ENCODE measurements around the gene EIF3I. TPM values are rescaled to one million over a fixed set of nuclear protein-coding genes. Genes with fewer than 3 reads are reported as not detected.

Gene EIF3I
- total RNA-seq, 1 donor from 2014 or later: 626 TPM

DNA sequence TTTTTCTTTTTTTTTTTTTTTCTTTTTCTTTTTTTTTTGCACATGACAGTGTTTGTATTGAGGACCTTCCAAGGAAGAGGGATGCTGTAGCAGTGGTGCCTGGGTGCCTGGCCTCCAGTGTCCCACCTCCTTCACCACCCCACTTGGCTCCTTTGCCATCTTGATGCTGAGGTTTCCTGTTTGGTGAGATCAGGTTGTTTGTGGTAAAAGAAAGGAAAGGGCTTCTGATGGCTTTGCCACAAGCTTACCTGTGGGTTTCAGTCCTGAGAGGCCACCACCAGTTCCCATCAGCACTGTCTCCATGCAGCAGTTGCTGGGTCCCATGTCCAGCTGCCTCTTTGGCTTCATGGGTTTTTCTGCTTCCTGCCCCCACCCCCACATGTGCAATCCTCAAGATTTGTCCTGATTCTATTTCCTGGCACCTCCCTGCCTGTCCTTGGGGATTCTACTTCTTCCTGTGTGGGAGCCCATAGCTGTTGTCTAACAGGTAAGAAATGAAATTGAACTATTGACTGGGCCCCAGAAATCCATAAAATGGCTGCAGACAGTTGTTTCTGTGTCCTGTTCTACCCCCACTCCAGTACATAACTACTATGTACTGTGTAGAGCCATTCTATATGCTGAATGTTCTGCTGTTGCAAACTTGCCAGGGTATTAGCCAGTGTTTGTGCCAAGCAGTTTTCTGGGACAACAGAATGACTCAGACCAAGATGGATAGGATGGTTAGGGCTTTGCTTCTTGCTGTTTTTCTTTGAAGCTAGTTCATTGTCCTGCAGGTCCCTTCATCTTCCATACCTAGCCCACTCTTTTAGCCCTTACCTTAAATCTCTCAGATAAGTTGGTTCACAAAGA, 26.0 kb upstream of the EIF3I start:
- peaks cover 33% of the 10 kb centered on the region for H3K36me3 ChIP-seq (ENCODE audit: control insufficient read depth, insufficient read depth, low read length)
- DNase-seq (ENCODE audit: low read depth): no peak
- FAIRE-seq: no peak

GRCh38 chr1:32197074-32197473, 25.1 kb upstream of the EIF3I start:
- Histone ChIP-seq H3K36me3 (ENCODE audit: control insufficient read depth, insufficient read depth, low read length) (peaks cover 30% of the 10 kb centered on the region), H3K4me3 (ENCODE audit: low read depth, low read length) (no peak overlapping the region), H3K27me3 (ENCODE audit: control insufficient read depth, insufficient read depth, low read length) (no peaks in the 10 kb centered on the region)
- TF ChIP-seq, protein P1, sequence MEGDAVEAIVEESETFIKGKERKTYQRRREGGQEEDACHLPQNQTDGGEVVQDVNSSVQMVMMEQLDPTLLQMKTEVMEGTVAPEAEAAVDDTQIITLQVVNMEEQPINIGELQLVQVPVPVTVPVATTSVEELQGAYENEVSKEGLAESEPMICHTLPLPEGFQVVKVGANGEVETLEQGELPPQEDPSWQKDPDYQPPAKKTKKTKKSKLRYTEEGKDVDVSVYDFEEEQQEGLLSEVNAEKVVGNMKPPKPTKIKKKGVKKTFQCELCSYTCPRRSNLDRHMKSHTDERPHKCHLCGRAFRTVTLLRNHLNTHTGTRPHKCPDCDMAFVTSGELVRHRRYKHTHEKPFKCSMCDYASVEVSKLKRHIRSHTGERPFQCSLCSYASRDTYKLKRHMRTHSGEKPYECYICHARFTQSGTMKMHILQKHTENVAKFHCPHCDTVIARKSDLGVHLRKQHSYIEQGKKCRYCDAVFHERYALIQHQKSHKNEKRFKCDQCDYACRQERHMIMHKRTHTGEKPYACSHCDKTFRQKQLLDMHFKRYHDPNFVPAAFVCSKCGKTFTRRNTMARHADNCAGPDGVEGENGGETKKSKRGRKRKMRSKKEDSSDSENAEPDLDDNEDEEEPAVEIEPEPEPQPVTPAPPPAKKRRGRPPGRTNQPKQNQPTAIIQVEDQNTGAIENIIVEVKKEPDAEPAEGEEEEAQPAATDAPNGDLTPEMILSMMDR (IDR thresholded peaks at IDR 0.05; ENCODE audit: insufficient read depth, low read length, severe bottlenecking): no peak
- FAIRE-seq (peak; percentile 32), DNase-seq (ENCODE audit: low read depth) (no peak)

More for the DNA sequence above, 26.0 kb upstream of the EIF3I start:
- H3K27me3 ChIP-seq (ENCODE audit: control insufficient read depth, insufficient read depth, low read length): no peaks in the 10 kb centered on the region
- TF ChIP-seq, protein P1 (IDR thresholded peaks at IDR 0.05; ENCODE audit: insufficient read depth, low read length, severe bottlenecking): no peak
- H3K4me3 ChIP-seq (ENCODE audit: low read depth, low read length): no peak overlapping the region

GRCh38 chr1:32197837-32198236, 24.4 kb upstream of the EIF3I start:
- FAIRE-seq (no peak), DNase-seq (ENCODE audit: low read depth) (no peak)
- TF ChIP-seq, protein P1 (IDR thresholded peaks at IDR 0.05; ENCODE audit: insufficient read depth, low read length, severe bottlenecking): no peak
- peaks cover 25% of the 10 kb centered on the region for H3K36me3 ChIP-seq (ENCODE audit: control insufficient read depth, insufficient read depth, low read length)
- H3K27me3 ChIP-seq (ENCODE audit: control insufficient read depth, insufficient read depth, low read length): no peaks in the 10 kb centered on the region
- no peak overlapping the region for H3K4me3 ChIP-seq (ENCODE audit: low read depth, low read length)

GRCh38 chr1:32198237-32199042, 23.8 kb upstream of the EIF3I start:
- Histone ChIP-seq H3K27me3 (ENCODE audit: control insufficient read depth, insufficient read depth, low read length) (no peaks in the 10 kb centered on the region), H3K36me3 (ENCODE audit: control insufficient read depth, insufficient read depth, low read length) (peaks cover 25% of the 10 kb centered on the region), H3K4me3 (ENCODE audit: low read depth, low read length) (no peak overlapping the region)
- DNase-seq (ENCODE audit: low read depth) (no peak), FAIRE-seq (no peak)
- TF ChIP-seq, protein P1 (IDR thresholded peaks at IDR 0.05; ENCODE audit: insufficient read depth, low read length, severe bottlenecking): no peak

- FAIRE-seq (no peak), DNase-seq (ENCODE audit: low read depth) (no peak)
- H3K27me3 ChIP-seq (ENCODE audit: control insufficient read depth, insufficient read depth, low read length): no peaks in the 10 kb centered on the region
- no peak overlapping the region for H3K4me3 ChIP-seq (ENCODE audit: low read depth, low read length)
- peaks cover 20% of the 10 kb centered on the region for H3K36me3 ChIP-seq (ENCODE audit: control insufficient read depth, insufficient read depth, low read length)
- TF ChIP-seq, protein P1 (IDR thresholded peaks at IDR 0.05; ENCODE audit: insufficient read depth, low read length, severe bottlenecking): no peak
These were observed 23.0 kb upstream of the EIF3I start for GRCh38 chr1:32199043-32199716.
